IMR-90 (cell line): ENCODE results near the gene ZFHX3.

Experiments used
- CTCF ChIP-seq: conservative IDR thresholded peaks from 2 replicates; pipeline ENCODE4 v1.5.1; 2012; ENCODE audit warnings: mild to moderate bottlenecking, low read depth, low read length, improper control_type of control experiment
- NFE2L2 ChIP-seq: fragments of 150-350 bp; IDR thresholded peaks from 2 replicates; pipeline ENCODE4 v1.6.1; 2016; ENCODE audit warnings: low read depth, mild to moderate bottlenecking, low read length
- POLR2A ChIP-seq: IDR thresholded peaks from 2 replicates; pipeline ENCODE4 v1.6.1; 2012; ENCODE audit warnings: mild to moderate bottlenecking, low read depth, low read length
- RAD21 ChIP-seq: IDR thresholded peaks from 2 replicates; pipeline ENCODE4 v1.6.1; 2012; ENCODE audit warnings: low read length, improper control_type of control experiment
- SMC3 ChIP-seq: fragments of 150-350 bp; IDR thresholded peaks from 2 replicates; pipeline ENCODE4 v1.6.1; 2016; ENCODE audit warnings: low read depth, mild to moderate bottlenecking, antibody characterized with exemption, low read length, moderate library complexity

- no peak for TF ChIP-seq CTCF
- TF ChIP-seq SMC3: no peak
- TF ChIP-seq POLR2A: no peak
- TF ChIP-seq NFE2L2: no peak
- no peak for TF ChIP-seq RAD21
These were observed 34.0 kb downstream of the ZFHX3 start for GRCh38 chr16:73013974-73014373.
